H9 (cell line): ENCODE results near the gene MSLN. TPM values are rescaled to one million over a fixed set of nuclear protein-coding genes. Genes with fewer than 3 reads are reported as not detected.

ENCODE experiments used
- DNase-seq: peaks from one replicate; pipeline ENCODE4 v3.0.0-alpha.2; 2017
- H2AFZ ChIP-seq: one replicate; pipeline ENCODE4 v1.6.1; 2013; ENCODE audit warnings: mild to moderate bottlenecking, low read length, control low read depth, moderate library complexity
- H2AK5ac ChIP-seq: 2 replicates; pipeline ENCODE4 v1.6.1; 2013; ENCODE audit warnings: low read length, control low read depth, mixed read lengths; ENCODE audit not compliant: insufficient read length
- H2BK120ac ChIP-seq: one replicate; pipeline ENCODE4 v1.6.1; 2013; ENCODE audit warnings: low read depth, mild to moderate bottlenecking, low read length, control low read depth, inconsistent platforms; ENCODE audit not compliant: poor library complexity, severe bottlenecking
- H2BK12ac ChIP-seq: 2 replicates; pipeline ENCODE4 v1.6.1; 2013; ENCODE audit warnings: low read length, control low read depth, mixed read lengths, low read depth; ENCODE audit not compliant: insufficient read length
- H2BK15ac ChIP-seq: 2 replicates; pipeline ENCODE4 v1.6.1; 2013; ENCODE audit warnings: low read depth, low read length, control low read depth
- H2BK20ac ChIP-seq: one replicate; pipeline ENCODE4 v1.6.1; 2013; ENCODE audit warnings: low read depth, mild to moderate bottlenecking, low read length, control low read depth, inconsistent platforms; ENCODE audit not compliant: poor library complexity, severe bottlenecking
- H2BK5ac ChIP-seq: 2 replicates; pipeline ENCODE4 v1.6.1; 2013; ENCODE audit warnings: low read length, control low read depth, mixed read lengths; ENCODE audit not compliant: insufficient read length
- H3K14ac ChIP-seq: 2 replicates; pipeline ENCODE4 v1.6.1; 2013; ENCODE audit warnings: low read length, control low read depth; ENCODE audit not compliant: insufficient read depth
- H3K18ac ChIP-seq: 2 replicates; pipeline ENCODE4 v1.6.1; 2013; ENCODE audit warnings: low read depth, mild to moderate bottlenecking, mixed read lengths, low read length, control low read depth; ENCODE audit not compliant: insufficient read length
- H3K23ac ChIP-seq: 2 replicates; pipeline ENCODE4 v1.6.1; 2013; ENCODE audit warnings: low read length, control low read depth, mixed read lengths, low read depth; ENCODE audit not compliant: insufficient read length
- H3K23me2 ChIP-seq: 2 replicates; pipeline ENCODE4 v1.6.1; 2013; ENCODE audit warnings: low read depth, mild to moderate bottlenecking, mixed read lengths, low read length, control low read depth; ENCODE audit not compliant: insufficient read length, poor library complexity, severe bottlenecking
- H3K27ac ChIP-seq: 2 replicates; pipeline ENCODE4 v1.5.1; 2013; ENCODE audit warnings: low read length, control low read depth, mixed read lengths, low read depth; ENCODE audit not compliant: insufficient read length
- H3K27me3 ChIP-seq: 2 replicates; pipeline ENCODE4 v1.6.1; 2013; ENCODE audit warnings: low read length, control low read depth, inconsistent platforms; ENCODE audit not compliant: insufficient read depth
- H3K4ac ChIP-seq: 2 replicates; pipeline ENCODE4 v1.6.1; 2013; ENCODE audit warnings: low read depth, mild to moderate bottlenecking, control low read depth, inconsistent platforms, low read length, moderate library complexity
- H3K4me1 ChIP-seq: 2 replicates; pipeline ENCODE4 v1.6.1; 2013; ENCODE audit warnings: low read length, control low read depth, inconsistent platforms; ENCODE audit not compliant: insufficient read depth
- H3K4me2 ChIP-seq: 2 replicates; pipeline ENCODE4 v1.6.1; 2013; ENCODE audit warnings: low read length, control low read depth, mixed read lengths; ENCODE audit not compliant: insufficient read length, insufficient read depth
- H3K56ac ChIP-seq: 2 replicates; pipeline ENCODE4 v1.6.1; 2013; ENCODE audit warnings: low read depth, mild to moderate bottlenecking, mixed read lengths, low read length, control low read depth; ENCODE audit not compliant: insufficient read length
- H3K79me1 ChIP-seq: 2 replicates; pipeline ENCODE4 v1.6.1; 2013; ENCODE audit warnings: low read depth, mild to moderate bottlenecking, moderate library complexity, low read length, control low read depth, inconsistent platforms; ENCODE audit not compliant: insufficient read depth, poor library complexity, severe bottlenecking
- H3K79me2 ChIP-seq: 2 replicates; pipeline ENCODE4 v1.6.1; 2013; ENCODE audit warnings: low read length, control low read depth, inconsistent platforms; ENCODE audit not compliant: insufficient read depth
- H3K9ac ChIP-seq: 2 replicates; pipeline ENCODE4 v1.6.1; 2013; ENCODE audit warnings: low read length, control low read depth, mixed read lengths; ENCODE audit not compliant: insufficient read length; ENCODE audit errors: extremely low read depth
- H3K9me3 ChIP-seq: one replicate; pipeline ENCODE4 v1.6.1; 2013; ENCODE audit warnings: low read depth, low read length, inconsistent platforms; ENCODE audit not compliant: control insufficient read depth
- H3T11ph ChIP-seq: one replicate; pipeline ENCODE4 v1.6.1; 2013; ENCODE audit warnings: mild to moderate bottlenecking, low read length, control low read depth, inconsistent platforms
- H4K20me1 ChIP-seq: one replicate; pipeline ENCODE4 v1.6.1; 2013; ENCODE audit not compliant: control insufficient read depth, insufficient read length, insufficient read depth
- H4K5ac ChIP-seq: 2 replicates; pipeline ENCODE4 v1.6.1; 2013; ENCODE audit warnings: low read depth, mild to moderate bottlenecking, mixed read lengths, low read length, control low read depth; ENCODE audit not compliant: insufficient read length
- H4K8ac ChIP-seq: replicated peaks from 2 replicates; pipeline ENCODE4 v1.6.1; 2013; ENCODE audit warnings: low read length, control low read depth, mixed read lengths, low read depth; ENCODE audit not compliant: insufficient read length
- H4K91ac ChIP-seq: 2 replicates; pipeline ENCODE4 v1.6.1; 2013; ENCODE audit warnings: low read depth, mild to moderate bottlenecking, moderate library complexity, mixed read lengths, low read length, control low read depth; ENCODE audit not compliant: insufficient read length
- H3K27ac Mint-ChIP-seq, 3 experiments: 2 replicates in 2 of 3; 3 replicates in 1 of 3; pipeline ENCODE4 v1.8.0; 2020 to 2021; ENCODE audit warnings: mixed read lengths in 3 of 3, mild to moderate bottlenecking in 1 of 3, moderate library complexity in 1 of 3
- H3K27me3 Mint-ChIP-seq: 2 replicates; pipeline ENCODE4 v1.8.0; 2021; ENCODE audit warnings: low read depth, mild to moderate bottlenecking, moderate library complexity, mixed read lengths
- H3K36me3 Mint-ChIP-seq, 3 experiments: 2 replicates in 2 of 3; 3 replicates in 1 of 3; pipeline ENCODE4 v1.8.0; 2020 to 2021; ENCODE audit warnings: low read depth in 3 of 3, mixed read lengths in 3 of 3; ENCODE audit not compliant: insufficient read depth in 1 of 3
- H3K4me1 Mint-ChIP-seq, 2 experiments: 2 replicates each; pipeline ENCODE4 v1.8.0; 2020; ENCODE audit warnings: mixed read lengths in 2 of 2
- H3K4me3 Mint-ChIP-seq, 2 experiments: 2 replicates in 1 of 2; 3 replicates in 1 of 2; pipeline ENCODE4 v1.8.0; 2020 to 2021; ENCODE audit warnings: mild to moderate bottlenecking in 2 of 2, mixed read lengths in 2 of 2, moderate library complexity in 1 of 2
- H3K9me3 Mint-ChIP-seq, 2 experiments: 2 replicates in 1 of 2; 3 replicates in 1 of 2; pipeline ENCODE4 v1.8.0; 2020; ENCODE audit warnings: mild to moderate bottlenecking in 2 of 2, mixed read lengths in 2 of 2, moderate library complexity in 1 of 2
- CTCF ChIP-seq: fragments of 200-600 bp; sonication (generic); conservative IDR thresholded peaks from 3 replicates; pipeline ENCODE4 v1.8.0; 2021; ENCODE audit warnings: antibody characterized with exemption, mild to moderate bottlenecking
- WGBS: extraction: QIAGEN DNeasy Blood & Tissue Kit; methylation state at CpG from one replicate; pipeline ENCODE4 v1.1.7; 2013; ENCODE audit warnings: missing lambda C conversion rate, low lambda C conversion rate, mixed read lengths; ENCODE audit not compliant: insufficient read length; ENCODE audit errors: extremely low coverage; 5-methylcytosine and 5-hydroxymethylcytosine counted together
- total RNA-seq: library from RNA; stranded (reverse); gene quantifications from 2 replicates; pipeline ENCODE4 v1.2.1, GENCODE V29; 2021

The MSLN gene
- total RNA-seq, 1 experiment from 2014 or later, result 0.22 TPM

GRCh38 chr16:788399-789126 lies 28.0 kb downstream of the MSLN start, which contains the start of gene CHTF18:
CHTF18 (plus strand) TSS chr16:788620; CDS start chr16:788685, 65 bp downstream.
- no peak within 1 kb of the TSS for H2BK120ac ChIP-seq
- TF ChIP-seq CTCF, result no peak
- H3K27me3 ChIP-seq, result no peaks in the 10 kb centered on the region
- H2AK5ac ChIP-seq, result no peak within 1 kb of the TSS
- H2BK20ac ChIP-seq, result no peak within 1 kb of the TSS
- H3K14ac ChIP-seq, result peak within 1 kb of the TSS; percentile 93
- H3K79me2 ChIP-seq, result no peaks in the 10 kb centered on the region; the same call in 1 of the 2 replicates
- Mint-ChIP-seq H3K4me1 (peaks cover 0 to 2% of the 10 kb centered on the region in 2 experiments; a peak in 1 of 4 replicates), H3K27ac (peak within 1 kb of the TSS in 2 of 3 experiments; percentile 44 to 59; a peak in 3 of 7 replicates), H3K4me3 (peak within 1 kb of the TSS; percentile 87 to 93), H3K36me3 (peaks cover 8 to 31% (median 25%) of the 10 kb centered on the region in 3 experiments; a peak in 6 of 7 replicates), H3K27me3 (no peaks in the 10 kb centered on the region), H3K9me3 (no peaks in the 10 kb centered on the region)
- H3T11ph ChIP-seq, result no peak within 1 kb of the TSS
- no peak within 1 kb of the TSS for H3K23ac ChIP-seq
- no peaks in the 10 kb centered on the region for H4K20me1 ChIP-seq
- H4K5ac ChIP-seq, result no peak within 1 kb of the TSS
- H2AFZ ChIP-seq, result no peak within 1 kb of the TSS
- H3K9me3 ChIP-seq, result no peaks in the 10 kb centered on the region
- no peak within 1 kb of the TSS for H4K8ac ChIP-seq
- peaks cover 2% of the 10 kb centered on the region for H3K79me1 ChIP-seq
- peak; percentile 94 for DNase-seq
- peak within 1 kb of the TSS; percentile 88 for H3K4me2 ChIP-seq
- H3K23me2 ChIP-seq, result peaks cover 11% of the 10 kb centered on the region
- H2BK15ac ChIP-seq, result no peak within 1 kb of the TSS
- H3K56ac ChIP-seq, result no peak within 1 kb of the TSS
- H2BK12ac ChIP-seq, result no peak within 1 kb of the TSS
- no peak within 1 kb of the TSS for H4K91ac ChIP-seq
- no CpG with 5 or more reads among the region's 97 CpGs for WGBS
- no peaks in the 10 kb centered on the region for H3K4me1 ChIP-seq
- peak within 1 kb of the TSS; percentile 63 for H3K9ac ChIP-seq
- no peak within 1 kb of the TSS for H3K4ac ChIP-seq
- no peak within 1 kb of the TSS for H2BK5ac ChIP-seq
- no peak within 1 kb of the TSS for H3K27ac ChIP-seq
- peak within 1 kb of the TSS; percentile 83 for H3K18ac ChIP-seq
